ENCODE results near the gene LSM5.

The LSM5 gene

GRCh38 chr7:32453341-32454011 lies 36.7 kb downstream of the LSM5 start:
- Histone ChIP-seq H3K9me3 (ENCODE audit: control insufficient read depth, low read depth, low read length) (no peaks in the 10 kb centered on the region), H3K27me3 (ENCODE audit: control insufficient read depth, insufficient read depth, low read length) (no peaks in the 10 kb centered on the region), H3K4me3 (ENCODE audit: low read length) (no peak overlapping the region), H3K36me3 (ENCODE audit: control insufficient read depth, low read depth, low read length) (no peaks in the 10 kb centered on the region), H3K9ac (ENCODE audit: low read length) (no peak overlapping the region), H3K4me1 (ENCODE audit: control insufficient read depth, low read depth, low read length) (no peaks in the 10 kb centered on the region), H3K27ac (ENCODE audit: low read length) (no peak overlapping the region)

GRCh38 chr7:32447218-32447617 lies 43.0 kb downstream of the LSM5 start:
- no peak overlapping the region for H3K4me3 ChIP-seq (ENCODE audit: low read length)
- no peaks in the 10 kb centered on the region for H3K36me3 ChIP-seq (ENCODE audit: control insufficient read depth, low read depth, low read length)
- no peaks in the 10 kb centered on the region for H3K4me1 ChIP-seq (ENCODE audit: control insufficient read depth, low read depth, low read length)
- H3K9ac ChIP-seq (ENCODE audit: low read length) = no peak overlapping the region
- no peaks in the 10 kb centered on the region for H3K27me3 ChIP-seq (ENCODE audit: control insufficient read depth, insufficient read depth, low read length)
- no peak overlapping the region for H3K27ac ChIP-seq (ENCODE audit: low read length)
- no peaks in the 10 kb centered on the region for H3K9me3 ChIP-seq (ENCODE audit: control insufficient read depth, low read depth, low read length)

- Histone ChIP-seq H3K27me3 (ENCODE audit: control insufficient read depth, insufficient read depth, low read length) (no peaks in the 10 kb centered on the region), H3K9ac (ENCODE audit: low read length) (no peak overlapping the region), H3K4me3 (ENCODE audit: low read length) (no peak overlapping the region), H3K27ac (ENCODE audit: low read length) (no peak overlapping the region), H3K4me1 (ENCODE audit: control insufficient read depth, low read depth, low read length) (no peaks in the 10 kb centered on the region), H3K36me3 (ENCODE audit: control insufficient read depth, low read depth, low read length) (no peaks in the 10 kb centered on the region), H3K9me3 (ENCODE audit: control insufficient read depth, low read depth, low read length) (no peaks in the 10 kb centered on the region)
These were observed 53.8 kb downstream of the LSM5 start for GRCh38 chr7:32436146-32436928.

Data from iPS-18a (cell line).